ENCODE measurements around the gene NOL7.

- TF ChIP-seq EP300 (IDR thresholded peaks at IDR 0.05): no peak
- TF ChIP-seq POLR2A (IDR thresholded peaks at IDR 0.05): no peak
- TF ChIP-seq CTCF (IDR thresholded peaks at IDR 0.05): no peak
Measured at GRCh38 chr6:13668291-13668928, 53.3 kb downstream of the NOL7 start.
